Stimulated activated CD4-positive, alpha-beta T cell treated with anti-CD3 and anti-CD28 coated beads, Interleukin-1b, Interleukin-23, amount 100 ng/mL, for 24 hours (primary cell): Measurements from ENCODE around the gene CPNE5.

ENCODE experiments used
- DNase-seq, 4 experiments: peaks; one replicate each; pipeline ENCODE4 v3.0.0-alpha.2; 2020; ENCODE audit warnings: low read depth in 4 of 4, low spot score in 1 of 4

Gene CPNE5

DNA sequence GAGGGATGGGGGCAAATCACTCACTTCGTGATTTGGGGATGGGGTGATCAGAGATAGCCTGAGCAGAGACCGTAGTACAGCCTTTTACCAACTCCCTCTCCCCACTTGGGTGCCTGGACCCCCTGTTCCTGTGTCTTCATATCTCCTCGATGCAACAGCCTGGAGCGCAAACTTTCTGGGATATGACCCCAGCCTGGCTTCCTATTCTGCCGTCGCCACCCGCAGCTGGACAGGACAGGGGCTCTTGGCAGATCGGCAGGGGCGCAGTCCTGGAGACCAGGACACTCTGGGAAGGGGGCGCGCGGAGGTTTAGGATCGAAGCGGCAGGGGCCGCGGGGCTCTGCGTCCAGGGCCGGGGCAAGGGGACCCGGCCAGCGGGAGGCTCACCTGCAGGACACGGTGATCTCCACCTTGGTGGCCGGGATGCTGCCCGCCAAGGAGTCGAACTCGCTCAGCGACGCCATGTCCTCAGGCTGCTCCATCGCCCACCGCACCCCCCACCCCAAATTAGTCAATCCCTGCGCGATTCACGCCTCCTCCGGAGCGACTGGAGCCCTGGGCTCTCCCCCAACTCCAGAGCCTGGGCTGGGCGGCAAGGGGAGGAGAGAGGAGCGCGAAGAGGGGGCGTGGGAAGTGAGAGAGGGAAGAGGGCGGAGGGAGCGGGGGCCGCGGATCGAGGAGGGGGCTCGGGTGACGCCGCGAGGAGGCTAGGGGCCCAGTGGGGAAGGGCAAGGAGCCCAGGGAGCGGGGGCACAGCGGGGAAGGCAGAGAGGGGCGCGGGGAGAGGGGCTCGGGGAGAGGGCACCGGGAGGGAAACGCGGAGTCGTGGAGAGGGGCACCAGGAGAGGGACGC lies at the start of gene CPNE5:
TSS of gene CPNE5 (minus strand) at position 549 of the 853 bp plus-strand sequence. CDS start at position 482, 67 bp downstream.
- no peak for DNase-seq

DNA sequence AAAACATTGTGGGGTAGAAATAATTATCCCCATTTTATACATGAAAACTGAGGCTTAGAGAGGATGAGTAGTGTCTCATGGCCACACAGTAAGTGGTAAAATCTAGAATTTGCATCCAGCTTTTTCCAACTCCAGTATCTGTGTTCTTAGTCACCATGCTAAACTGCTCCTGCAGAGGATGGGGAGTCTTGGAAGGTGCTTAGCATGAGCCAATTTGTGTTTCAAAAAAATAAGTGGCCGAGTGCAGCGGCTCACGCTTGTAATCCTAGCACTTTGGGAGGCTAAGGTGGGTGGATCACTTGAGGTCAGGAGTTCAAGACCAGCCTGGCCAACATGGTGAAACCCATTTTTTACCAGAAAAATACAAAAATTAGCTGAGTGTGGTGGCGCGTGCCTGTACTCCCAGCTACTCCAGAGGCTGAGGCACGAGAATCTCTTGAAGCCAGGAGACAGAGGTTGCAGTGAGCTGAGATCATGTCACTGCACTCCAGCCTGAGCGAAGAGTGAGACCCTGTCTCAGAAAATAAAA lies 48.9 kb upstream of the CPNE5 start:
- DNase-seq, result no peak

DNA sequence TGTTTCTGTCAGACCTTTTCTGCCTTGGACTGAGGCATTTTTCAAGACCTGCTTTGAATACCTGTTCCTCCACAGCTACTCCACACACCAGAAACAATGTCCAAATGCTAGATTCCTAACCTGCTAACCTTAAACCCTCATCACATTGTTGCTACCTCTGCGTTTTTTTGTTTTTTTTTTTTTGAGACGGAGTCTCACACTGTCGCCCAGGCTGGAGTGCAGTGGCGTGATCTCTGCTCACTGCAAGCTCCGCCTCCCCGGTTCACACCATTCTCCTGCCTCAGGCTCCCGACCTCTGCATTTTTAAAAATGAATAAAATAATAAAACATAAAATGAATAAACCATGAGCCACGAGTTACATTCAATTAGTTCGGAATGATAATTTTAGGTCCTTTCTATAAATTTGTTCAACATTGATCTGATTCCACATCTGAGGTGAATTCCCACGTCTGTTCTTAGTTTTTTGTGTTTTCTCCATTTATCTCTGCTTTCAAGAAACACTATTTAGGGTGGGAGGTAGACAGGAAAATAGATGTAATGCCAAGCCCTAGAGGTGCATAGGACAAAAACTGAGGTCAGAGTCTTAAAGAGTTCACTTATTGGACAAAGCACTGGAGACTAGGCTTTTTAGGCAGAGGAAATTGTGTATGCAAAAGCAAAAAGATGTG lies 47.8 kb upstream of the CPNE5 start:
- DNase-seq, result no peak

DNA sequence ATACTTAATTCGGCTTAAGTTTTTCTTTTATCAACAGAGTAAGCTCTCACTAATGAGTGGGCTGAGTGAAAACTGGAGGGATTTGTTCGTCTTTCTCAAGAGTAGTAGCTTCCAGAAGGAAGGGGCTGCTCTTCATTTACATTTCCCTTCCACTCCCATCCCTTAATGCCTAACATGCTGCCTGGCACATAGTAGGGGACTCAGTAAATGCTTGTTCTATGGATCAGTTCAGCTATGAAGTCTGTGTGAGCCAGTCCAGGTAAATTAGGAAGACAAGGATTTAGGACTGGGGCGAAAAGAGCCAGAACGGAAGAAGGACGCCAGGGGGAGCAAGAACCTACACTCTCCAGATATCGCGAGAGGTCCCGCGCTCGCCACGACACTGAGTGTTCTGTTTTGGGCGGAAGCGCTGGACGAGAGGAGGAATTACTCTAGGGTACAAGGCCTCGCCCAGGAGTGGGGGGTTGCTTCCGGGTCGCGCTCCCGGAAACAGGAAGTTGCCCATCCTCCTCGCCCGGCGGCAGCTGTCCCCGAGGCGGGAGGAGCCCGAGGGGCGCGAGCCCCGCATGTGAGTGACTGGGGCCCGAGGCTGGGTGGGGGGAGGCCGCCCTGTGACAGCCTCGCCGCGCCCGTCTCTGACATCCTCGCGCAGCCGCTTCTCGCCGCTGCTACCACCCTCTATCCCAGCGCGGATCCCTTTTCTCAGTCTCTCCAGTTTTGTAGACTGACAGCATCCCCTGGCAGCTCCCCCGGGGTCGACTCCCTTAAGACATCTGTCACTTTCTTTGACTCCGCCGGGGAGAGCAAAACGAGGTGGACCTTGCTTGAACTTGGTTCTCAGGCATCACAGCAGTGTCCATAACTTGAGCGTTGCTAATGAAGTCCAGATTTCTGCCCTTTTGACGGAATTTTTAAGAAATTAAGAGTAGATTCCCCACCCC lies 46.5 kb upstream of the CPNE5 start, which contains the start of gene C6orf89:
TSS of gene C6orf89 (plus strand) at position 492 of the 941 bp plus-strand sequence. CDS start 13,493 bp downstream, outside the sequence.
- peak; percentile 91 to 96 (median 94) for DNase-seq

DNA sequence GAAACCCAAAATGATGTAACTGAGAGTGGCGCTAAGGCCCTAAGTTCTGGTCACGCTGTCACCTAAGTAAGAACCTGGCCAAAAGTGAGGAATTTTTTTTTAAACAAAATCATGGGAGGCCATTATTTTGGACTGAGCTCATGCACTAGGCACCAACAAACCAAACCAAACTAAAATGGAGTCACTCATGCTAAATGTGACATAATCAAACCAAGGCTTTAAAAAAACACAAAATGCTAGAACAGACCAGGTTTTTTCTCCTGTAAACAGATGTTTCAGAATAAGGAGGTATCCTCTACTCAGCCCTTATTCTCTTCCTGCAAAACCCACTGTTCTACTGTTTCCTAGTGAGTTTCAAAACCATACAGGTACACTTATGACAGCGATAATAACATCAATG lies 45.4 kb upstream of the CPNE5 start:
- no peak for DNase-seq

DNA sequence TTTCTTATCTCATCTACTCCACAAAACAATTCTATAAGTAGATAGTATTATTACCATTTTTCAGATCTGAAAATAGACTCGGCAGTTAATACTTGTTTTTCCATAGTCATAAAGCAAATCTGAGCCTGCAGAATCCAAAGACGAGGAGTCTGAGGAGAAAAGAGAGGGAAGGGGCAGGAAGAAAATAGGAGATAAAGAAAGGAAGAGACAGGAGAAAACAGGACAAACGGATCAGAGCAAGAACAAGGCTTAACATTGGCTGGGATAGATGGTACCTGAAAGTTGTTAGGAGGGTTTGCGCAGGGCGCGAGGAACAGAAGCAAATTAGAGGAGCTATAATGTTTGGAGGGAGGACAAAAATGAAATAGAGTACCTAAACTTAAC lies 36.0 kb upstream of the CPNE5 start:
- no peak for DNase-seq

DNA sequence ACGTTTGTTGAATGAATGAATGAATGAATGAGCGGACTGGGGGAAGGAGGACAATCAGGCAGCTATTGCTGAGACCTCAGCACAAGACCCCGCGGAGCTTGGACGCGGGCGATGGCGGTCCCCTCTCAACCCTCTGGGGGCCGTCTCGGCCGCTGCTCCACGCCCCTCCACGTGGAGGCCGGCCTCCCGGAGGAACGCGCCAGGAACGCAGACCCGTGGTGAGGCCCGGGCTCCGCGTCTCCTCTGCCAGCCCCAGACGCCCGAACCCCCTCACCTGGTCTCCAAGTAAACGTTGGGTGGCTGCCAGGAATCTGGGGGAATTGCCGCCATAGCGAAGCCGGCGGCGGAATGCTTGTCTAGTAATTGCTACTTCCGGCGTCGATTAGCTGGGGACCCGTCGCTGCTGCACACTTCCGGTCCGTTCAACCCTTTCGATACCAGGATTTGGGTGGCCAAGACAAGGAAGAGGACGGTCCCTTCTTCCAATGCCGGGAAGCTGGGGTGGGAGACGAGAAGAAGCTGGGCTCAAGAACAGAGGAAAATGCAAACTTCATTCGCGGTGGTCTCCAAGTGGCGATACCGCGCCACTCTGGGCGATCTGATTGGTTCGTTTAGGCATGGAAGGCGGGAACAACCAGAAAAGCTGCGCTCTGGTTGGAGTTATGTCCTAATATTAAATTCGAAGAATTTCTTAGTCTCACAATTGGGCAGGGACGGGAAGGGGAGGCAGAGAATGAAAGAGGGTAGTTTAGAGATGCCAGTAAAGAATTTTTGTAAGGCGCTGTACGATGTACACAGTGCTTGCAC lies 35.4 kb upstream of the CPNE5 start, which contains the start of gene PPIL1:
TSS of gene PPIL1 (minus strand) at position 361 of the 807 bp plus-strand sequence. CDS start at position 330, 31 bp downstream.
- DNase-seq, result peak; percentile 57 to 75 (median 72)

DNA sequence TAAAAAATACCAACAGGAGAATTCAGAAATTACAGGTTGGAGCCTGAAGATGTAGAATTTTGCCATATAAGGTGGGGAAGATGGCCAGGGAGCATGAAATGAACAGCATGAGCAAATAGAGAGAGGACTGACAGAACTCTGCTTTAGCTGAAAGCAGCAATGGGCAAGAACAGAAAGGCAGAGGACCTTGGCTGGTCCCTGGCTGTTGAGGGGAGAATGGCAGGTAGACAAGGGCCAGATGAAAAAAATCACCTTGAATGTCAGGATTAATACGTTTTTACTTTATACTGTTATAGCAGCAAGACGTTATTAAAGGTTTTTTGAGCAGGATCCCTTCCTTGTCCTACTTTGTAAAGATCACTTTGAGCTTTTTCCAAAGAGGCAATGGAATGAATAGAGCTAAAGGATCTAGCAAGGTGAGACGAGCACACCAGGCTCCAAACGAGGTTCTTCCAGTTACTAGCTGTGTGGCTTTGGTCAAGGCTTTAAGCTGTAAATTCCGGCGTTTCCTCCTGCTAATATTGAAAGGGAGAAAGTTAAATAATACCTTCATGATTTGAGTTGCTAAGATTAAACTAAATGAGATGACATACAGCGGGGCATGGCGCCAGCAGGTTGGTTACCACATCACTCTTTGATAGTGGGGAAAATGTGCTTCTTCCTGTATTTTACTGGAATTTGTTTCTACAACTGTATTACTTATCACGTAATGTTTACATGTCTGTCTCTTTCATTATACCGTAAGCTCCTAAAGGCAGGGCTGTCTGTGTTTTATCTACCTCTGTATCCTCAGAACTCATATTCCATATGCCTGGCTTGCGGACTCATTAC lies 34.6 kb upstream of the CPNE5 start:
- DNase-seq, result no peak

DNA sequence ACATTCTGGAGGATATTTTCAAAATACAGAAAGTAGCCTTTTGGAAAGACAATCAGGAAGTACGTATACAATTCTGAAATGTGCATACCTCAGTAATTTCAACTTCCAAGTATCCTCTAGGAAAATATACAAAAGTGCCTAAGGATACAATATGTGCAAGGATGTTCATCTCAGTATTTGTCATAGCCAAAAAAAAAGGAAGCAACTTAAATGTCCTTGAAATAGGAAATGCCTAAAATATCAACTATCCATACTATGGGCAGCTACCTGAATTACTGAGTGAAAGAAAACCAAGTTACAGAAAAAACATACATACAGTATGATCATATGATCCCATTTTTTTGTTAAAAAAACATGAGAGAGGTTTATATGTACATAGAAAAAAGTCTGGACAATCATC lies 33.9 kb upstream of the CPNE5 start:
- DNase-seq, result no peak

DNA sequence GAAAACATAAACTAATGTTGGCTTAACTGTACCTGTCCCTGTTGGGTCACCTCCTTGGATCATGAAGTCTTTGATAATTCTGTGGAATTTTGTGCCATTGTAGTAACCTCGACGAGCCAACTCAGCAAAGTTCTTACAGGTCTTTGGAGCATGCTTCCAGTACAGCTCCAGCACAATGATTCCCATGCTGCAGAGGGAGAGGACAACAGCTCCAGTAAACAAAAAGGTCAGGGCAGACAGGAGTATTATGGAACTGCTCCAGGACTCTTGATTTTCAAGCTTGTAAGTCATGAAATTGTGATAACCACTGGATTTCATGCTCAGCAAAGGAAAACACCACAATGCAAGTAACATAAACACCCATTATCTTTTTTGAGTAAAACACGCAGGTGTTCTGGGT lies 32.4 kb upstream of the CPNE5 start:
- no peak for DNase-seq

DNA sequence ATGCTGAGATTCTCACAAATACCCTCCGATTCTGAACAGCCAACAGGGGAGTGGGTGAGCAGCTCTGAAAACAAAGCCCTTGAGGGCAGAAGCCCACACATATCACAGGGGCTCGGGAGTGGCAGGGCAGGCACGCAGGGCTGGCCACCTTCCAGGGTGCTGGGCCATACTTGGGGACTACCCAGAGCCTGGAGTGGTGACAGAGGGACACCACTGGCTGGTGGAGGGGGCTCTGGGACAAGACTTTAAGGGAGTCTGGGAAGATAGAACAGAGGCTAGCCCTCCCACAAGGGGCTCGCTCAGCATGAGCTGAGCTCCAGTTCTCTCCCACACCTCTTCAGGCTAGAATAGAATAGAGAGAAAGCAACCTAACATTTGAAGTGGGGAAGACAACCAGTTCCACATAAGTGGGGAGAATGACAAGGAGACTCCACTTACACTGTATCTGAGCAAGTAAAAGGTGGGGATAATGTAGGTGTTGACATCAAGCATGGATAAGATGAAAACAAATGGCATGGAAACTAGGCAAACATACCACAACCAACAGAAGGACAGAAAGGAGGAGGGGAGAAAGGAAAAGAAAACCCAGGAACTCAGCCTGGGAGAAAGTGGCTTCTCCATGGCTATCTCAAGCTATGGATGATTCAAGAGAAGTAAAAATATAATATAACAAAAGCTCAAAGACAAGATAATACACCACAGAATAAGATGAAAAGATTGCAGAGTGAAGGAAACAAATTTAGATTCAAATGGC lies 28.4 kb upstream of the CPNE5 start:
- no peak for DNase-seq

DNA sequence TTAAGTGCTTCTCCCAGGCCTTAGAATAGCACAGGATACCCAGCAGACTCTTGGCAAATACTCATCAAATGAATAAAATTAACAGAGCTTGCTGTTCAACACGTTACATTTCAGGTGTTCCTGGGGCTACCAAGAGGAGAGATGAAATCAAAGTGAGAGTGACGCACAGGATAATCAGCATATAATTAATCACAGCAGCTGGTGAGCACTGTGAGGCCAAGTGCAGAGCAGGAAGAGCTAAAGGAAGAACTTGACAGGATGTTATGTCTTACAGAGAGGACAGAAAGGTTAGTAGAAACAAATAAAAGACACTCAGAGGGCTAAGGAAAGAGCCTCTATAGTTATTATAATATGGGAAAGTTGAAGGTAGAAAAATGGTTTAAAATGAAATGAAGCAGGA lies 26.6 kb upstream of the CPNE5 start:
- DNase-seq, result no peak

DNA sequence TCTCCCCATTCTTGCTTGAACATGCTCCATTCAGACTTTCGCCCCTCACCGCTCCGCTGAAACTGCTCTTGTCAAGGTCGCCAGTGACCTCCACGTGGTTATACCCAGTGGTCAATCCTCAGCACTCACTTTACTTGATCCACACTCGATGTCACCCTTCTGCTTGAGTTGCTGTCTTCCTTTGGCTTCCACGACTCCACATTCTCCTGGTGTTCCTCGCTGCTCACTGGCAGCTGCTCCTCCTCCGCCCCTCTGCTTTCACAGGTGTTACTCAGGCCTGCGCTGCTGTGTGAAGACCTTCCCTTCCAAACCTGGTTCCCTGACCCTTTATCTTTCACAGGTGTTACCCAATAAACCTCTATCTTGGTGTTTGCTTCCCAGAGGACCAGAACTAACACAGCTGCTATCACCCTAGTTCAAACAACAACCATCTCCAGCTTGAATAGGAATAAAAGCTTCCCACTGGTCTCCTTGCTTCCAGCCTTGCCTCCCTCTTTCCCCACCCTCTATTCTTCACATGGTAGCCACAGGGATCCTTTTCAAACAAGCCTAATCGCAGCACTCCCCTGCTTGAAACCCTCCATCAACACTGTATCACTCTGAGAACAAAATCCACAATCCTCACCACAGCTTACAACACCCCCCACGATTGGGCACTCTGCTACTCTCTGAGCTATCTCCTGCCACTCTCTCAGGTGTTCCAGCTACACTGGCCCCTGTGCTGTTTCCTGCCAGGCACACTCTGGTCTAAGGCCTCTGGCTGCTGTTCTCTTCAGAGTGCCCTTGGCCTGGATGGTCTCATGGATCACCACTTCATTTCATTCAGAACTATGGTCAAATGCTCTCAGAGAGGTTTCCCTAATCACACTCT lies 24.7 kb upstream of the CPNE5 start:
- DNase-seq, result no peak

DNA sequence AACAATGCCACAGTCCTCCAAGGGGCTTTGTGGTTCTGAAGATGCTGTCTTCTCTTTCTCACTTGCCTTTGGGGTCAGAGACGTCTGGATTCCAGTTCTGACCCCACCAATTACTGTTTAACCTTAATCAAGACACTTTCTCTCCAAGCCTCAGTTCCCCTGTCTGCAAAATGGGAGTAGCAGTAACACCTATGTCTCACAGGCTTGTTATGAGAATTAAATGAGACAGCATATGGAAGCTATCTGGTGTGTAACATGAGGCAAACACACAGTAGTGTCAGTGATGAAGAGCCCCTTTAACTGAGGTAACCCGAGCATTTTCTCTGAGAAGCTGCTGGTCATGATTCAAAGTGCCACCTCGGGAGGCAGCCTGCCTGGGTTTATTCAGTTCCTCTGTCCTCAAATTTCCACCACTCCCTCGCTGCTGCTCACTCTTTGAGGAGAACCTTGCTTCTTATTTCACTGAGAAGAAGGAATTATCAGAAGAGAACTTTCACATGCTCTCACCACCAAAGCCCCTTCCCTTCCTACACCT lies 23.7 kb upstream of the CPNE5 start:
- no peak for DNase-seq

DNA sequence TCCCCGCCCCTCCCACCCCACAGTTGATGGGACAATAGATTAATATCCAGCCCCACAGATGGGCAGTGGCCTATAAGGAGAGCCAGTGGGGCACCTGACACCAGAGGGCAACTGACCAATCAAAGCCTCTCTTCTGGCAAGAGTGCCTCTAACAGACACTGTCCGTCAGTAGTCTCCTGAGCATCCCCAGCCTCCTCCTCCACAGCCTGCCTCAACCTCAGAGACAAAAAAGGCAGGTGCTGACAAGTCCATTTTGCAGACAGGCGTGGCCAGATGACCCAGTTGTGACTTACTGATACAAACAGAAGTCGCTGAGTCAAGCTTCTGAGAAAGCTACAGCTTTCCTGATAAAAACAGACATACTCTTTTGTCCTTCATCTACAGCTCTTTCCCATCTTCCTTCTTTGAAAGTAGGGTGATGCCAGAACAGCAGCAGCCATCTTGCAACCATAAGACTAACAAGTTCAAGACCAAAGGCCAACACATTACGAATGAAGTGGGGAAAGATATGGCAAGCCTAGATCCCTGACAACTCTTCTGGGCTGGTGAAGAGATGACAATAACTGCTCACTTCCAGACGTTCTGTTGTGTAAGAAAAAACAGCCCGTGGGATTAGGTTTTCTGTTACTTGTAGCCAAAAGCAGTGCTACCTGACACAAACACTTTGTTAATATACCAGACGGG lies 23.1 kb upstream of the CPNE5 start:
- DNase-seq, result no peak

DNA sequence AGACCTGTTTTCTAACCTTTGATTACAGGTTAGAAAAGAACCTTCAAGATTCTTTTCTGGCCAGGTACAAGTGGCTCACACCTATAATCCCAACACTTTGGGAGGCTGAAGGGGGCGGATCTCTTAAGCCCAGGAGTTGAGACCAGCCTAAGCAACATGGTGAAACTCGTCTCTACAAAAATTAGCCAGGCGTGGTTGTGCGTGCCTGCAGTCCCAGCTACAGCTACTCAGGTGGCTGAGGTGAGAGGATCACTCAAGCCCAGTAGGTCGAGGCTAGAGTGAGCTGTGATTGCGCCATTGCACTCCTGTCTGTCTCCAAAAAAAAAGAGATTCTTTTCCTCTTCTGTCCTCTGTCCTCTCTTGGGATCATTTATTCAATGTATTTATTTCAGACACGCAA lies 20.9 kb upstream of the CPNE5 start:
- DNase-seq, result no peak
